GM12891 (cell line): ENCODE measurements around the gene EGFLAM.

Experiments
- PAX5 ChIP-seq: IDR thresholded peaks from 2 replicates; pipeline ENCODE4 v1.6.1; 2011; ENCODE audit warnings: low read length, moderate library complexity, mild to moderate bottlenecking; ENCODE audit not compliant: insufficient read depth, severe bottlenecking
- POLR2A ChIP-seq: IDR thresholded peaks from 2 replicates; pipeline ENCODE4 v1.6.1; 2011; ENCODE audit warnings: low read depth, low read length, control low read depth
- POLR2AphosphoS5 ChIP-seq: IDR thresholded peaks from 2 replicates; pipeline ENCODE4 v1.6.1; 2011; ENCODE audit warnings: low read depth, low read length, control low read depth
- SPI1 ChIP-seq: IDR thresholded peaks from 2 replicates; pipeline ENCODE4 v1.6.1; 2011; ENCODE audit warnings: low read depth, low read length, control low read depth
- TAF1 ChIP-seq: IDR thresholded peaks from 2 replicates; pipeline ENCODE4 v1.6.1; 2011; ENCODE audit warnings: low read depth, low read length, control low read depth

- TF ChIP-seq POLR2A: no peak
- TF ChIP-seq TAF1: no peak
- TF ChIP-seq POLR2AphosphoS5: no peak
- TF ChIP-seq PAX5: no peak
- no peak for TF ChIP-seq SPI1
Measured at GRCh38 chr5:38373743-38374142, 115.4 kb downstream of the EGFLAM start.
